ENCODE measurements around the gene ANXA5.

The ANXA5 gene

GRCh38 chr4:121698236-121698671 lies 1.5 kb upstream of the ANXA5 start:
- TF ChIP-seq CTCF (IDR thresholded peaks at IDR 0.05; ENCODE audit: insufficient read depth, low read length, missing control alignments) = no peak
- CTCF ChIA-PET = interaction anchor here (0.6 to 1.9 kb wide), 2 partner anchors 10 to 36 kb away, joined by 3 to 5 read pairs; no protein-coding TSS in a partner anchor
- POLR2A ChIA-PET = no interaction called here
- no peak for DNase-seq (ENCODE audit: low read depth, low spot score)
- no peak overlapping the region for H3K4me3 ChIP-seq (ENCODE audit: low read depth, low read length)

GRCh38 chr4:121697564-121697963 lies 784 bp upstream of the ANXA5 start:
- ChIA-PET CTCF (interaction anchor here (0.9 to 2.3 kb wide), 11 partner anchors 11 to 214 kb away, joined by 3 to 12 read pairs (median 4); no protein-coding TSS in a partner anchor), POLR2A (interaction anchor here (0.6 to 2.5 kb wide), 10 partner anchors 10 to 1298 kb away, joined by 3 to 34 read pairs (median 6); no protein-coding TSS in a partner anchor)
- no peak for TF ChIP-seq CTCF (IDR thresholded peaks at IDR 0.05; ENCODE audit: insufficient read depth, low read length, missing control alignments)
- no peak for DNase-seq (ENCODE audit: low read depth, low spot score)
- peak overlapping the region; percentile 92 for H3K4me3 ChIP-seq (ENCODE audit: low read depth, low read length)

- ChIA-PET POLR2A (interaction anchor here (1.0 to 2.5 kb wide), 9 partner anchors 11 to 94 kb away, joined by 3 to 34 read pairs (median 8); no protein-coding TSS in a partner anchor), CTCF (interaction anchor here (0.6 to 2.3 kb wide), 9 partner anchors 12 to 128 kb away, joined by 3 to 12 read pairs (median 4); no protein-coding TSS in a partner anchor)
- H3K4me3 ChIP-seq (ENCODE audit: low read depth, low read length) = peak overlapping the region; percentile 92
- no peak for DNase-seq (ENCODE audit: low read depth, low spot score)
- peak; percentile 21 for TF ChIP-seq CTCF (IDR thresholded peaks at IDR 0.05; ENCODE audit: insufficient read depth, low read length, missing control alignments)
Observed at GRCh38 chr4:121696170-121696580, 605 bp downstream of the ANXA5 start.

GRCh38 chr4:121693886-121694285 lies 2.9 kb downstream of the ANXA5 start:
- ChIA-PET POLR2A (no interaction called here), CTCF (interaction anchor here (1.4 kb wide), 2 partner anchors 34 to 43 kb away, joined by 3 read pairs; no protein-coding TSS in a partner anchor)
- peak overlapping the region; percentile 27 for H3K4me3 ChIP-seq (ENCODE audit: low read depth, low read length)
- TF ChIP-seq CTCF (IDR thresholded peaks at IDR 0.05; ENCODE audit: insufficient read depth, low read length, missing control alignments) = no peak
- DNase-seq (ENCODE audit: low read depth, low spot score) = no peak

- H3K4me3 ChIP-seq (ENCODE audit: low read depth, low read length) = peak overlapping the region; percentile 27
- ChIA-PET POLR2A (no interaction called here), CTCF (interaction anchor here (1.4 kb wide), 2 partner anchors 34 to 43 kb away, joined by 3 read pairs; no protein-coding TSS in a partner anchor)
- DNase-seq (ENCODE audit: low read depth, low spot score) = no peak
- TF ChIP-seq CTCF (IDR thresholded peaks at IDR 0.05; ENCODE audit: insufficient read depth, low read length, missing control alignments) = no peak
Observed at GRCh38 chr4:121693450-121693849, 3.3 kb downstream of the ANXA5 start.

GRCh38 chr4:121692261-121692660 lies 4.5 kb downstream of the ANXA5 start:
- ChIA-PET POLR2A (no interaction called here), CTCF (interaction anchor here (1.3 kb wide), 1 partner anchor 11 kb away, joined by 4 read pairs; no protein-coding TSS in a partner anchor)
- H3K4me3 ChIP-seq (ENCODE audit: low read depth, low read length) = no peak overlapping the region
- TF ChIP-seq CTCF (IDR thresholded peaks at IDR 0.05; ENCODE audit: insufficient read depth, low read length, missing control alignments) = no peak
- no peak for DNase-seq (ENCODE audit: low read depth, low spot score)
